Activated B cell treated with CpG ODN at 0.5 μM for 24 hours (primary cell): ENCODE data around the gene PRKCE. TPM values are rescaled to one million over a fixed set of nuclear protein-coding genes. Genes with fewer than 3 reads are reported as not detected.

Experiments used
- ATAC-seq: fragments of 200-7000 bp; cut with Tn5 transposase; one replicate; pipeline ENCODE4 v1.10.0; 2021; ENCODE audit warnings: low read depth, mild to moderate bottlenecking, moderate library complexity
- CTCF ChIA-PET: fragments of 350-600 bp; sonication (Branson Sonifier 250); formaldehyde crosslinking; loops from one replicate; lab custom pipeline; 2021; ENCODE audit warnings: antibody characterized with exemption; lab: Charles Lee
- POLR2A ChIA-PET: fragments of 350-600 bp; sonication (Branson Sonifier 250); formaldehyde crosslinking; loops from one replicate; lab custom pipeline; 2021; ENCODE audit warnings: antibody characterized with exemption; lab: Charles Lee
- DNase-seq: peaks from one replicate; pipeline ENCODE4 v3.0.0; 2022
- H3K27ac Mint-ChIP-seq: one replicate; pipeline ENCODE4 v1.8.0; 2020; ENCODE audit warnings: mixed read lengths
- H3K27me3 Mint-ChIP-seq: one replicate; pipeline ENCODE4 v1.8.0; 2021; ENCODE audit warnings: mixed read lengths
- H3K36me3 Mint-ChIP-seq: one replicate; pipeline ENCODE4 v1.8.0; 2021; ENCODE audit warnings: low read depth, mixed read lengths
- H3K4me1 Mint-ChIP-seq: one replicate; pipeline ENCODE4 v1.8.0; 2021; ENCODE audit warnings: mixed read lengths
- H3K4me3 Mint-ChIP-seq: one replicate; pipeline ENCODE4 v1.8.0; 2020; ENCODE audit warnings: mild to moderate bottlenecking, mixed read lengths
- H3K9me3 Mint-ChIP-seq: one replicate; pipeline ENCODE4 v1.8.0; 2020; ENCODE audit warnings: mixed read lengths
- CTCF ChIP-seq: fragments of 200-600 bp; IDR thresholded peaks from one replicate; pipeline ENCODE4 v1.8.0; 2022; ENCODE audit warnings: antibody characterized with exemption, mild to moderate bottlenecking
- intact Hi-C: fragments of 100-400 bp; cut with micrococcal nuclease; formaldehyde crosslinking; loops from one replicate; pipeline ENCODE4 v1.15.1; 2024
- total RNA-seq: library from RNA; stranded (reverse); gene quantifications from 2 replicates; pipeline ENCODE4 v1.2.3, GENCODE V29; 2022

PRKCE gene
- total RNA-seq, 1 donor from 2014 or later: 53.8 TPM

- ChIA-PET POLR2A (interaction anchor here (1.1 kb wide), 1 partner anchor 56 kb away, joined by 4 read pairs; no protein-coding TSS in a partner anchor), CTCF (no interaction called here)
- H3K4me3 Mint-ChIP-seq: peak overlapping the region; percentile 36
- no peaks in the 10 kb centered on the region for H3K9me3 Mint-ChIP-seq
- ATAC-seq: no peak
- intact Hi-C loops: no loop called here
- H3K27me3 Mint-ChIP-seq: no peaks in the 10 kb centered on the region
- H3K4me1 Mint-ChIP-seq: peaks cover 85% of the 10 kb centered on the region
- peaks cover 1% of the 10 kb centered on the region for H3K36me3 Mint-ChIP-seq
- TF ChIP-seq CTCF: no peak
- no peak for DNase-seq
- H3K27ac Mint-ChIP-seq: no peak overlapping the region
Measured at GRCh38 chr2:45892757-45893156, 241.3 kb downstream of the PRKCE start.

DNA sequence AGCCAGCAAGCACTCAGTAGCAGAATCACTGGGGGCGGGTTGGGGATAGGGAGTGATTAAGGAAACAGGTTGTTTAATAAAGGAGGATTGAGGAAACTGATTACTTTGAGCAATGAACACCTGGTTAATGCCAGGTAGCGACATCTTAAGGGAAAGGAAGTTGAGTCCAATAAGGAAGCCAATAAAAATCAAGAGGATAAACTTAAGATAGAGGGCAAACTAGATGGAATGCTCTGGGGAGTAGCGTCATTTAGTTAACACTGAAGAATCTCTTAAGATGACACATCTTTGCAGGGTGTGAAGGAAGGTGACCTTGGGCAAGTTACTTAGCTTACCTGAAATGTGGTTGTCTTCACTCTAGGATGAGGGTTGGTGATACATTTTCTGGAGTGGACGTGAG lies 242.7 kb downstream of the PRKCE start:
- ChIA-PET CTCF (no interaction called here), POLR2A (no interaction called here)
- DNase-seq (no peak), ATAC-seq (no peak)
- peak overlapping the region; percentile 32 for H3K4me3 Mint-ChIP-seq
- TF ChIP-seq CTCF: no peak
- intact Hi-C loops: no loop called here
- H3K36me3 Mint-ChIP-seq: peaks cover 1% of the 10 kb centered on the region
- peaks cover 79% of the 10 kb centered on the region for H3K4me1 Mint-ChIP-seq
- no peak overlapping the region for H3K27ac Mint-ChIP-seq
- H3K9me3 Mint-ChIP-seq: no peaks in the 10 kb centered on the region
- no peaks in the 10 kb centered on the region for H3K27me3 Mint-ChIP-seq

DNA sequence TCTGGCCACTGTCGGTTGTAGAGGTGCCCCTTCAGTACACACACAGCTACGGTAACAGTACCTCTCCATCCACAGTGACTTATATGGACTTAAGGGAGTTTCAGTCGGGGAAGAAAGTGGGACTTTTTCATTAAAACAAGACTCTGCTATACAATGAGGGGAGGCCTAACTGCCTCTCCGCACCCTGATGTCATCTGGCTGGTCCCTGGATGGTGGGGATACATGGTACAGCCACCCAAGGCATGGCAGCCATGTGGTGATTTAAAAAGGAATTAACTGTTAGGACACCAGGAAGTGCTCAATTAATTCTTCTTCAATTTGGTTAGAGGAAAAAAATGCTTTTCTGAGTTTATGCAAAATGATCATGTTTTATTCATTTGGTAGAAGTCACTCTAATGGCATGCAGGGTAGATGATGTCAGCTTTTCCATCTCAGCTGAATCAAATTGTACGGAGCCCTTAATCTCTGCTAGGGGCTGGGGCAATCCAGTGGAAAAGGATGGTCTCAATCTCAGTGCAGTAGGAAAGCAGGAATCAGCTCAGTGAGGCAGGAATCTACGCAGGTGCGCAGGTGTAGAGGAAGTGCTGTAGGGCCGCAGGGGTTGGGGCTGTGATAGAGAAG lies 243.9 kb downstream of the PRKCE start:
- no peak overlapping the region for H3K4me3 Mint-ChIP-seq
- ATAC-seq (no peak), DNase-seq (no peak)
- TF ChIP-seq CTCF: no peak
- CTCF ChIA-PET: no interaction called here
- H3K36me3 Mint-ChIP-seq: peaks cover 5% of the 10 kb centered on the region
- H3K27ac Mint-ChIP-seq: peak overlapping the region; percentile 19
- no peaks in the 10 kb centered on the region for H3K9me3 Mint-ChIP-seq
- intact Hi-C loops: no loop called here
- H3K4me1 Mint-ChIP-seq: peaks cover 68% of the 10 kb centered on the region
- POLR2A ChIA-PET: interaction anchor here (0.5 to 1.1 kb wide), 2 partner anchors 10 to 138 kb away, joined by 4 read pairs; no protein-coding TSS in a partner anchor
- no peaks in the 10 kb centered on the region for H3K27me3 Mint-ChIP-seq

DNA sequence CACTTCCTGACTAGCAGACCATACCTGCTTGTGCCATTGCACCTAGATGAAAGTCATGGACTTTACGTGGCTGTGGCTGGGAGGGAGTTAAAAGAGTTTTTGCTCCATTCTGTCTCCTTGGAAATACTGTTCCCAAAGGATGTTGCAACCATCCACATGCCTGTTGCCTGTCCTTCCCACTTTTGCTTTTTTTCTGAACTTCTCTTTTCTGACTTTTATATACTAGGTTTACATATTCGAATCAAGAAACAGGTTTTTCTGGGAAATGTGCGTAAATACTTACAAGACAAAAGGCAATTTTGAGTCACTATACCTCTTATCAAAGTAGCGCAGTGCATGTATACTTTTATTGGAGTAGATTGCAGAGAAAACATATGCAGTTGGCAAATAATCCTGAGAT lies 244.8 kb downstream of the PRKCE start:
- DNase-seq (no peak), ATAC-seq (no peak)
- no peaks in the 10 kb centered on the region for H3K27me3 Mint-ChIP-seq
- CTCF ChIA-PET: no interaction called here
- TF ChIP-seq CTCF: no peak
- H3K4me3 Mint-ChIP-seq: no peak overlapping the region
- peaks cover 58% of the 10 kb centered on the region for H3K4me1 Mint-ChIP-seq
- POLR2A ChIA-PET: interaction anchor here (1.2 kb wide), 1 partner anchor 18 kb away, joined by 3 read pairs; no protein-coding TSS in a partner anchor
- intact Hi-C loops: no loop called here
- H3K36me3 Mint-ChIP-seq: peaks cover 12% of the 10 kb centered on the region
- no peak overlapping the region for H3K27ac Mint-ChIP-seq
- no peaks in the 10 kb centered on the region for H3K9me3 Mint-ChIP-seq

GRCh38 chr2:45897842-45898241 lies 246.4 kb downstream of the PRKCE start:
- TF ChIP-seq CTCF: no peak
- POLR2A ChIA-PET: interaction anchor here (0.8 kb wide), 1 partner anchor 9 kb away, joined by 3 read pairs; no protein-coding TSS in a partner anchor
- peaks cover 51% of the 10 kb centered on the region for H3K4me1 Mint-ChIP-seq
- H3K36me3 Mint-ChIP-seq: peaks cover 12% of the 10 kb centered on the region
- CTCF ChIA-PET: interaction anchor here (1.5 kb wide), 1 partner anchor 38 kb away, joined by 3 read pairs; no protein-coding TSS in a partner anchor
- H3K27ac Mint-ChIP-seq: no peak overlapping the region
- intact Hi-C loops: no loop called here
- no peaks in the 10 kb centered on the region for H3K27me3 Mint-ChIP-seq
- DNase-seq (no peak), ATAC-seq (peak; percentile 45)
- H3K4me3 Mint-ChIP-seq: no peak overlapping the region
- H3K9me3 Mint-ChIP-seq: no peaks in the 10 kb centered on the region
